Gastroesophageal sphincter (tissue), 4 donors: Measurements from ENCODE around the gene MIS18A. TPM values are rescaled to one million over a fixed set of nuclear protein-coding genes. Genes with fewer than 3 reads are reported as not detected.

Source experiments
- ATAC-seq: fragments of 150-250 bp; one replicate; pipeline ENCODE4 v1.9.1; 2016; ENCODE audit warnings: mild to moderate bottlenecking, moderate library complexity
- H3K27ac ChIP-seq, 4 donors: fragments of 200-600 bp; sonication (generic) in 3 of 4; 1 replicate in 3 of 4; 2 replicates in 1 of 4; pipeline ENCODE4 v1.5.1; 2016 to 2019
- H3K27me3 ChIP-seq: fragments of 200-600 bp; sonication (generic); one replicate; pipeline ENCODE4 v1.5.1; 2019
- H3K36me3 ChIP-seq, 2 donors: fragments of 200-600 bp; sonication (generic); one replicate each; pipeline ENCODE4 v1.5.1; 2019; ENCODE audit warnings: control low read depth in 1 of 2
- H3K4me1 ChIP-seq, 3 donors: fragments of 200-600 bp; sonication (generic); 1 replicate in 2 of 3; 2 replicates in 1 of 3; pipeline ENCODE4 v1.5.1; 2016 to 2019; ENCODE audit warnings: control low read depth in 2 of 3
- H3K4me3 ChIP-seq, 2 donors: fragments of 200-600 bp; sonication (generic); one replicate each; pipeline ENCODE4 v1.5.1; 2019; ENCODE audit warnings: mild to moderate bottlenecking in 1 of 2, moderate library complexity in 1 of 2
- H3K9me3 ChIP-seq, 3 donors: fragments of 200-600 bp; sonication (generic); one replicate each; pipeline ENCODE4 v1.5.1; 2017 to 2019; ENCODE audit warnings: control low read depth in 2 of 3
- CTCF ChIP-seq, 4 experiments: fragments of 200-600 bp in 2 of 4; fragments of 450-650 bp in 2 of 4; sonication (generic) in 1 of 4; IDR thresholded peaks; one replicate each; pipeline ENCODE4 v1.5.1; 2017 to 2019; ENCODE audit warnings: antibody characterized with exemption in 4 of 4, mild to moderate bottlenecking in 2 of 4, moderate library complexity in 2 of 4
- EP300 ChIP-seq: sonication (generic); formaldehyde crosslinking; IDR thresholded peaks from one replicate; pipeline ENCODE4 v1.6.1; 2017; ENCODE audit warnings: antibody characterized with exemption, mild to moderate bottlenecking
- POLR2A ChIP-seq, 2 donors: fragments of 450-650 bp; IDR thresholded peaks; one replicate each; pipeline ENCODE4 v1.6.1; 2017; ENCODE audit warnings: antibody characterized with exemption in 2 of 2, mild to moderate bottlenecking in 2 of 2, moderate library complexity in 1 of 2
- POLR2AphosphoS5 ChIP-seq: sonication (generic); formaldehyde crosslinking; IDR thresholded peaks from one replicate; pipeline ENCODE4 v1.6.1; 2017; ENCODE audit warnings: antibody characterized with exemption
- WGBS, 2 donors: methylation state at CpG; one replicate each; pipeline ENCODE4 v1.1.5; 2018; ENCODE audit warnings: low coverage in 1 of 2; 5-methylcytosine and 5-hydroxymethylcytosine counted together
- total RNA-seq, 4 donors: library from RNA; depleted of rRNA; stranded (reverse); fragments of >200 nt; gene quantifications; one replicate each; pipeline ENCODE4 v1.1.0, GENCODE V29; 2016

Gene MIS18A
- total RNA-seq, 4 donors from 2014 or later, result 4.7 to 5.5 (median 5.2) TPM

GRCh38 chr21:32322103-32322502, 43.3 kb upstream of the MIS18A start:
- 94 to 96% methylated on average over 9 to 10 of the region's 12 CpGs for WGBS, 2 donors
- H3K36me3 ChIP-seq, result peaks cover 3 to 95% of the 10 kb centered on the region in 2 donors
- no peak overlapping the region for H3K27ac ChIP-seq
- H3K4me1 ChIP-seq, result peaks cover 0 to 8% (median 0%) of the 10 kb centered on the region in 3 donors
- no peak overlapping the region for H3K4me3 ChIP-seq
- ATAC-seq, result no peak
- TF ChIP-seq EP300 (no peak), CTCF (IDR thresholded peaks at IDR 0.05) (no peak), POLR2AphosphoS5 (no peak)
- no peaks in the 10 kb centered on the region for H3K27me3 ChIP-seq
- no peaks in the 10 kb centered on the region for H3K9me3 ChIP-seq

GRCh38 chr21:32321480-32321879, 42.6 kb upstream of the MIS18A start:
- TF ChIP-seq CTCF (IDR thresholded peaks at IDR 0.05) (no peak), POLR2A (IDR thresholded peaks at IDR 0.05) (no peak), EP300 (no peak), POLR2AphosphoS5 (no peak)
- Histone ChIP-seq H3K4me3 (no peak overlapping the region), H3K36me3 (peaks cover 3 to 97% of the 10 kb centered on the region in 2 donors), H3K4me1 (peaks cover 0 to 8% (median 0%) of the 10 kb centered on the region in 3 donors), H3K9me3 (no peaks in the 10 kb centered on the region), H3K27ac (no peak overlapping the region), H3K27me3 (no peaks in the 10 kb centered on the region)
- no peak for ATAC-seq
- 100% methylated on average over 4 of the region's 13 CpGs; no CpG with 5 or more reads in 1 of the 2 donors for WGBS, 2 donors

GRCh38 chr21:32320726-32321125, 41.9 kb upstream of the MIS18A start:
- no peaks in the 10 kb centered on the region for H3K27me3 ChIP-seq
- 90 to 93% methylated on average over 3 to 9 of the region's 13 CpGs for WGBS, 2 donors
- H3K9me3 ChIP-seq, result no peaks in the 10 kb centered on the region
- no peak overlapping the region for H3K4me3 ChIP-seq
- TF ChIP-seq POLR2AphosphoS5, result no peak
- no peak for TF ChIP-seq EP300
- TF ChIP-seq POLR2A (IDR thresholded peaks at IDR 0.05), result no peak
- TF ChIP-seq CTCF (IDR thresholded peaks at IDR 0.05), result no peak
- peaks cover 3 to 99% of the 10 kb centered on the region in 2 donors for H3K36me3 ChIP-seq
- no peak overlapping the region for H3K27ac ChIP-seq
- ATAC-seq, result no peak
- peaks cover 0 to 5% (median 0%) of the 10 kb centered on the region in 3 donors for H3K4me1 ChIP-seq

GRCh38 chr21:32320059-32320458, 41.2 kb upstream of the MIS18A start:
- WGBS, 2 donors, result 81% methylated on average over 3 of the region's 6 CpGs; no CpG with 5 or more reads in 1 of the 2 donors
- H3K27ac ChIP-seq, result no peak overlapping the region

More at GRCh38 chr21:32320059-32320458, 41.2 kb upstream of the MIS18A start:
- no peak for TF ChIP-seq POLR2A (IDR thresholded peaks at IDR 0.05)
- no peak for TF ChIP-seq POLR2AphosphoS5
- no peak for TF ChIP-seq CTCF (IDR thresholded peaks at IDR 0.05)
- no peak for TF ChIP-seq EP300
- Histone ChIP-seq H3K27me3 (no peaks in the 10 kb centered on the region), H3K36me3 (peaks cover 3 to 100% of the 10 kb centered on the region in 2 donors), H3K9me3 (no peaks in the 10 kb centered on the region), H3K4me1 (no peaks in the 10 kb centered on the region), H3K4me3 (no peak overlapping the region)
- ATAC-seq, result no peak
